Prostate gland (tissue), 2 donors: ENCODE measurements around the gene TBC1D13.

ENCODE experiments used
- CTCF ChIP-seq, 4 experiments: fragments of 200-600 bp in 2 of 4; fragments of 450-650 bp in 2 of 4; sonication (generic) in 2 of 4; IDR thresholded peaks; 1 replicate in 3 of 4; 2 replicates in 1 of 4; pipeline ENCODE4 v1.5.1; 2016 to 2019; ENCODE audit warnings: antibody characterized with exemption in 4 of 4, mild to moderate bottlenecking in 2 of 4, moderate library complexity in 2 of 4
- POLR2A ChIP-seq: fragments of 450-650 bp; IDR thresholded peaks from one replicate; pipeline ENCODE4 v1.6.1; 2016; ENCODE audit warnings: antibody characterized with exemption, mild to moderate bottlenecking

DNA sequence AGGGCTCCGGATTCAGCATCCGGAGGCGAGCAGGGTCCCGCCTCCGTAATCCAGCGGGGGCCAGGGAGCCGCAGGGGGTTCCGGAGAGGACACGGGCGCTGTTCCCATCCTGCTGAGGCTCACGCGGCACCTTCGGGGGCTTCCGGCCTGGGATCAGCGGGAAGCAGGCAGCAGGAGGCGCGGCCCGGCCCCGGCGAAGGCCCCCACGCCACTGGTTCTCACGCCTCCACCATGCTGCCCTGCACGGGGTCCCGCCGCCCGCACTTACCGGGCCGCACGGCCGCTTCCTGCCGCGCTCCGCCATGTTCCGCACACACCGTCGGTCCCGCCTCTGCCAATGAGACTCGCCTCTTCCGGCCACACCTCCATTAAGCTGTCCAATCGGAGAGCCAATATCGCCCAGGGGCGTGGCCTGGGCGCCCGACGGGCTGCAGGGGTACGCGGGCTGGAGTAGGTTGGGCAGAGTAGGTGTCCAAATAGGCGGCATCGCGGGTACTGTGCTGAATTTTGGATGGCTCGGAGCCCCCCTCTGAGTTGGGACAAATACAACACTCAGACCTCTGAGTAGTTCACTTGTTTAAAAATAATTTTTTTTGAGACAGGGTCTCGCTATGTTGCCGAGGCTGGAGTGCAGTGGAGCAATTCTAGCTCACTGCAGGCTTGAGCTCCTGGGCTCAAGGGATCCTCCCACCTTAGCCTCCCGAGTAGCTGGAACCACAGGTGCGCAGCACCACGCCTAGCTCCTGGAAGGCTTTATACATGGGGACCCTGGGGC is 42.6 kb downstream of the TBC1D13 start, which contains the start of gene SPOUT1:
- TF ChIP-seq CTCF (IDR thresholded peaks at IDR 0.05), result peak in 1 of 4 experiments; percentile 21
- peak; percentile 33 for TF ChIP-seq POLR2A
